Right lobe of liver (tissue), 4 donors: ENCODE results near the gene SFRP2.

Experiments
- CTCF ChIP-seq, 4 donors: fragments of 200-600 bp in 3 of 4; fragments of 450-650 bp in 1 of 4; IDR thresholded peaks; one replicate each; pipeline versions ENCODE4 v1.5.1 to v1.8.0; 2016 to 2022; ENCODE audit warnings: antibody characterized with exemption in 4 of 4, mild to moderate bottlenecking in 2 of 4
- POLR2A ChIP-seq: fragments of 450-650 bp; IDR thresholded peaks from one replicate; pipeline ENCODE4 v1.6.1; 2017; ENCODE audit warnings: antibody characterized with exemption, mild to moderate bottlenecking
- donor health status: DM: no; HTN: no; CAD: no.
- donor health status: DM: no; HTN: no; CAD: no.
- donor health status: DM: no; HTN: yes; CAD: no.

- TF ChIP-seq CTCF (IDR thresholded peaks at IDR 0.05) (no peak), POLR2A (no peak)
Measured at GRCh38 chr4:153808175-153808574, 19.3 kb upstream of the SFRP2 start.
